Neuronal stem cell (in vitro differentiated cells): ENCODE measurements around the gene MYH3.
"Not testable (repeated sequence)": the region's sequence is repeated elsewhere in the genome, so short reads cannot be mapped to it uniquely, and the experiment has no call there.

Source experiments
- DNase-seq: peaks from one replicate; pipeline ENCODE4 v3.0.0-alpha.2; 2013; ENCODE audit warnings: low spot score
- H2AFZ ChIP-seq: one replicate; pipeline ENCODE4 v1.6.1; 2013; ENCODE audit warnings: mild to moderate bottlenecking, low read length, inconsistent platforms
- H2AK5ac ChIP-seq: 2 replicates; pipeline ENCODE4 v1.6.1; 2013; ENCODE audit warnings: low read depth, mild to moderate bottlenecking, inconsistent platforms, low read length, moderate library complexity, mixed read lengths
- H2BK120ac ChIP-seq: 2 replicates; pipeline ENCODE4 v1.6.1; 2013; ENCODE audit warnings: low read depth, mild to moderate bottlenecking, inconsistent platforms, low read length, moderate library complexity, mixed read lengths
- H2BK12ac ChIP-seq: one replicate; pipeline ENCODE4 v1.6.1; 2013; ENCODE audit warnings: low read length, inconsistent platforms
- H2BK15ac ChIP-seq: 2 replicates; pipeline ENCODE4 v1.6.1; 2013; ENCODE audit warnings: mild to moderate bottlenecking, low read length, inconsistent platforms, mixed read lengths
- H2BK5ac ChIP-seq: one replicate; pipeline ENCODE4 v1.6.1; 2013; ENCODE audit warnings: inconsistent platforms, mild to moderate bottlenecking, low read length, moderate library complexity
- H3K14ac ChIP-seq: one replicate; pipeline ENCODE4 v1.6.1; 2013; ENCODE audit warnings: low read length, inconsistent platforms
- H3K18ac ChIP-seq: 2 replicates; pipeline ENCODE4 v1.6.1; 2013; ENCODE audit warnings: low read length, inconsistent platforms
- H3K23ac ChIP-seq: 2 replicates; pipeline ENCODE4 v1.6.1; 2013; ENCODE audit warnings: low read depth, mild to moderate bottlenecking, mixed read lengths, low read length, inconsistent platforms; ENCODE audit not compliant: poor library complexity
- H3K27ac ChIP-seq: replicated peaks from 3 replicates; pipeline ENCODE4 v1.5.1; 2013; ENCODE audit warnings: low read length, inconsistent platforms
- H3K27me3 ChIP-seq, 3 experiments: 2 replicates each; pipeline ENCODE4 v1.6.1; 2013; ENCODE audit warnings: low read length in 3 of 3, mild to moderate bottlenecking in 2 of 3, inconsistent platforms in 1 of 3, low read depth in 1 of 3, mixed read lengths in 1 of 3, moderate library complexity in 1 of 3; ENCODE audit not compliant: control insufficient read depth in 3 of 3, insufficient read depth in 3 of 3
- H3K36me3 ChIP-seq, 2 donors: replicated peaks in 1 of 2; 2 replicates each; pipeline ENCODE4 v1.6.1; 2013; ENCODE audit warnings: low read length in 2 of 2; ENCODE audit not compliant: control insufficient read depth in 2 of 2, insufficient read depth in 2 of 2
- H3K4ac ChIP-seq: 2 replicates; pipeline ENCODE4 v1.6.1; 2013; ENCODE audit warnings: inconsistent platforms, mild to moderate bottlenecking, low read length, moderate library complexity
- H3K4me1 ChIP-seq, 2 donors: 1 replicate in 1 of 2; 2 replicates in 1 of 2; pipeline ENCODE4 v1.6.1; 2013; ENCODE audit warnings: low read length in 2 of 2, low read depth in 1 of 2; ENCODE audit not compliant: control insufficient read depth in 2 of 2, insufficient read depth in 1 of 2
- H3K4me2 ChIP-seq: one replicate; pipeline ENCODE4 v1.6.1; 2013; ENCODE audit warnings: mild to moderate bottlenecking, low read length, inconsistent platforms; ENCODE audit not compliant: insufficient read depth, poor library complexity, severe bottlenecking
- H3K4me3 ChIP-seq, 2 donors: 2 replicates each; pipeline ENCODE4 v1.5.1; 2013; ENCODE audit warnings: low read length in 2 of 2, mild to moderate bottlenecking in 2 of 2, inconsistent platforms in 1 of 2, moderate library complexity in 1 of 2
- H3K79me1 ChIP-seq: one replicate; pipeline ENCODE4 v1.6.1; 2013; ENCODE audit warnings: low read depth, mild to moderate bottlenecking, inconsistent platforms, low read length, moderate library complexity
- H3K9ac ChIP-seq: one replicate; pipeline ENCODE4 v1.6.1; 2013; ENCODE audit warnings: mild to moderate bottlenecking, low read depth, low read length, inconsistent platforms; ENCODE audit not compliant: poor library complexity
- H3K9me3 ChIP-seq, 2 donors: replicated peaks in 1 of 2; 2 replicates each; pipeline versions ENCODE3 to v1.6.1; 2013; ENCODE audit warnings: low read length in 2 of 2, mild to moderate bottlenecking in 2 of 2, inconsistent platforms in 1 of 2, low read depth in 1 of 2, mixed read lengths in 1 of 2, moderate library complexity in 1 of 2; ENCODE audit not compliant: control insufficient read depth in 2 of 2, insufficient read depth in 1 of 2
- H4K8ac ChIP-seq: one replicate; pipeline ENCODE4 v1.6.1; 2013; ENCODE audit warnings: low read depth, mild to moderate bottlenecking, inconsistent platforms, low read length, moderate library complexity
- H4K91ac ChIP-seq: one replicate; pipeline ENCODE4 v1.6.1; 2013; ENCODE audit warnings: low read length, low read depth, mild to moderate bottlenecking, inconsistent platforms; ENCODE audit not compliant: poor library complexity
- WGBS, 2 donors: extraction: QIAGEN DNeasy Blood & Tissue Kit; methylation state at CpG; one replicate each; pipeline ENCODE4 v1.1.7; 2013; ENCODE audit warnings: missing lambda C conversion rate in 2 of 2, mixed read lengths in 1 of 2; ENCODE audit not compliant: insufficient read length in 2 of 2, insufficient replicate concordance in 1 of 2; ENCODE audit errors: extremely low coverage in 2 of 2; 5-methylcytosine and 5-hydroxymethylcytosine counted together

The MYH3 gene

DNA sequence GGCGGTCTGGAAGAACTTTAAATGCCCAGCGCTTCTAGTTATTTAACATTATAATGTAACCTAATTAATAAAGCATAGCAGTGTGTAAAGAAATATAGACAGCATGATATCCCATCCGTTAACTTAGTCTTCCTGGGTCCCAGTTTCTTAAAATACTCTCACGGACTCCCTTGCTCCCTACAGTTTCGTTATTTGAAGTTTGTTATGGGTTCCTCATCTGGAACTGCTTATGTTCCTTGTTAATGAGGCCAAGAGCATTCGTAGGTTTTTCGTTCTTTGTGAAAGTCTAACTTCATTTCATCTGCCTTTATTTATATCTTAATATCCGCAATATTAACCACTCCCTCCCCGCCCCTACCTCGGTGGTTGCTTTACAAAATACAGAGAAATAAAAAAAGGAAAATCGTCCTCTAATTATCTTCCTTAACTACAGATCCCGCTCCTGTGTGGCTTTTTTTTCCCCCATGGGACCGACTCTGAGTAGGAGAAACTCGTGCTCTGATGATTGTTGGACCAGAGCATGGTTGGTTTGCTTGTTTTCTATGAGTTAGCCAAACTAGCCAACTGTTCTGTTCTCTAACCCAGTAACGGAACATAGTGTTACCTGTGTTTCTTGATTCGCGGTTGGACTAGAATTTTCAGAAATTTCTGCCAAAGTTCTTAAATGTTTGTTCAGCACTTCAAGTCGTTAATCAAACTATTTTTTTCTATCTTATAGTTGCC, 41.1 kb upstream of the MYH3 start:
- H4K8ac ChIP-seq: no peak overlapping the region
- no peak overlapping the region for H2BK15ac ChIP-seq
- H2BK120ac ChIP-seq: no peak overlapping the region
- no CpG with 5 or more reads among the region's 18 CpGs for WGBS, 2 donors
- no peaks in the 10 kb centered on the region for H3K9me3 ChIP-seq
- H2BK12ac ChIP-seq: no peak overlapping the region
- no peak overlapping the region for H2AK5ac ChIP-seq
- H3K27me3 ChIP-seq: no peaks in the 10 kb centered on the region
- H3K9ac ChIP-seq: no peak overlapping the region
- H3K4me2 ChIP-seq: peak overlapping the region; percentile 29
- H4K91ac ChIP-seq: no peak overlapping the region
- no peak overlapping the region for H3K18ac ChIP-seq
- H3K36me3 ChIP-seq: peaks cover 7 to 26% of the 10 kb centered on the region in 2 donors
- H3K14ac ChIP-seq: no peak overlapping the region
- H2BK5ac ChIP-seq: no peak overlapping the region
- H3K79me1 ChIP-seq: peaks cover 10% of the 10 kb centered on the region
- DNase-seq: no peak
- no peak overlapping the region for H3K27ac ChIP-seq
- H3K23ac ChIP-seq: no peak overlapping the region
- no peak overlapping the region for H3K4ac ChIP-seq
- peaks cover 3% of the 10 kb centered on the region in 2 donors for H3K4me1 ChIP-seq
- peak overlapping the region in 1 of 2 donors; percentile 94 for H3K4me3 ChIP-seq
- H2AFZ ChIP-seq: peak overlapping the region; percentile 92

- Histone ChIP-seq H3K4ac (no peak within 1 kb of the TSS), H2BK120ac (no peak within 1 kb of the TSS), H4K8ac (peak within 1 kb of the TSS; percentile 29), H2BK12ac (no peak within 1 kb of the TSS), H3K4me2 (peak within 1 kb of the TSS; percentile 80), H2BK5ac (peak within 1 kb of the TSS; percentile 75), H3K79me1 (peaks cover 10% of the 10 kb centered on the region), H3K27me3 (no peaks in the 10 kb centered on the region), H3K4me3 (peak within 1 kb of the TSS; percentile 94 to 98), H2BK15ac (no peak within 1 kb of the TSS), H2AFZ (peak within 1 kb of the TSS; percentile 92), H3K36me3 (peaks cover 10 to 35% of the 10 kb centered on the region in 2 donors), H4K91ac (no peak within 1 kb of the TSS), H3K14ac (peak within 1 kb of the TSS; percentile 71), H3K9ac (peak within 1 kb of the TSS; percentile 98), H2AK5ac (peak within 1 kb of the TSS; percentile 46), H3K27ac (peak within 1 kb of the TSS; percentile 87), H3K23ac (peak within 1 kb of the TSS; percentile 85), H3K4me1 (peaks cover 1 to 3% of the 10 kb centered on the region in 2 donors), H3K18ac (peak within 1 kb of the TSS; percentile 96), H3K9me3 (no peaks in the 10 kb centered on the region)
- WGBS, 2 donors: no CpG with 5 or more reads among the region's 84 CpGs
- peak; percentile 87 for DNase-seq
Observed at GRCh38 chr17:10697092-10698081, 40.3 kb upstream of the MYH3 start, which contains the start of the genes ADPRM and SCO1. Gene ADPRM, plus strand, starts transcription at chr17:10697594. Its CDS starts 7,333 bp downstream, at chr17:10704927. Gene SCO1, minus strand, starts transcription at chr17:10697533. Its CDS starts 26 bp downstream, at chr17:10697507.

DNA sequence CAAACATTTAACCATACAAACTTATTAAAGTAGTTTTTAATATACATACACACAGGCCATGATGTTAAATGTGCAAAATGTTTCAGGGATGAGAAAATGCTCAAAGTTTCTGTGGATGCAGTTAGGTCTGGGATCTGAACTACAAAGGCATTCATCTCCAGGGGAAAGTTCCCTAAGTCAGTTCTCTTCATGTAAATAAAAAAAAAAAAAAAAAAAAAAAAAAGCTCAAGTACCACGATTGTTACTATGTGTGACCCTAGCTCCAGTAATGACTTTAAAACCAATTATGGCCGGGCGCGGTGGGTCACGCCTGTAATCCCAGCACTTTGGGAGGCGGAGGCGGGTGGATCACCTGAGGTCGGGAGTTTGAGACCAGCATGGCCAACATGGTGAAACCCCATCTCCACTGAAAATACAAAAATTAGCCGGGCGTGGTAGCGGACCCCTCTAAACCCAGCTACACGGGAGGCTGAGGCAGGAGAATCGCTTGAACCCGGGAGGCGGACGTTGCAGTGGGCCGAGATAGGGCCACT, 38.8 kb upstream of the MYH3 start:
- H2AK5ac ChIP-seq, H4K8ac ChIP-seq, H2AFZ ChIP-seq, DNase-seq, H2BK15ac ChIP-seq, H2BK12ac ChIP-seq, H3K9me3 ChIP-seq, H3K4ac ChIP-seq, H3K23ac ChIP-seq, H3K27ac ChIP-seq, H2BK120ac ChIP-seq, H3K18ac ChIP-seq, H3K4me2 ChIP-seq, H4K91ac ChIP-seq, H3K14ac ChIP-seq, H3K9ac ChIP-seq, H2BK5ac ChIP-seq, H3K27me3 ChIP-seq, H3K4me1 ChIP-seq: not testable (repeated sequence)
- Histone ChIP-seq H3K79me1 (peaks cover 13% of the 10 kb centered on the region), H3K4me3 (peak overlapping the region in 1 of 2 donors; percentile 94), H3K36me3 (peaks cover 16 to 49% of the 10 kb centered on the region in 2 donors)
- WGBS, 2 donors: no CpG with 5 or more reads among the region's 17 CpGs
